ENCODE data around the gene ARL15. TPM values are rescaled to one million over a fixed set of nuclear protein-coding genes. Genes with fewer than 3 reads are reported as not detected.

Gene ARL15
- total and polyA plus RNA-seq, 2 of the 8 experiments (the other 6 are each of a cell fraction or from before 2014, with no cell fraction given) = 9.9 to 21.2 TPM

GRCh38 chr5:53969176-53969730, 341.1 kb downstream of the ARL15 start:
- no peak for FAIRE-seq
- H4K20me1 ChIP-seq (replicated peaks in 1 of 2; ENCODE audit: control insufficient read depth in 1 of 2, insufficient read depth in 2 of 2, low read length in 2 of 2) = no peaks in the 10 kb centered on the region
- H3K79me2 ChIP-seq (ENCODE audit: control insufficient read depth in 1 of 2, insufficient read depth in 2 of 2, low read length in 2 of 2) = no peaks in the 10 kb centered on the region
- no peaks in the 10 kb centered on the region for H3K23me2 ChIP-seq (ENCODE audit: low read depth, low read length)
- H4K8ac ChIP-seq (ENCODE audit: extremely low read depth, insufficient read depth, low read length) = no peak overlapping the region
- H3K23ac ChIP-seq (ENCODE audit: insufficient read length) = no peak overlapping the region
- ChIA-PET POLR2A (ENCODE audit: partially characterized antibody) (no interaction called here), CTCF (ENCODE audit: partially characterized antibody) (no interaction called here)
- no peaks in the 10 kb centered on the region for H3K9me3 ChIP-seq (ENCODE audit: insufficient read depth in 2 of 2, low read depth in 1 of 2, low read length in 1 of 2)
- H2BK15ac ChIP-seq (ENCODE audit: low read length) = no peak overlapping the region
- no peak overlapping the region for H3K14ac ChIP-seq (ENCODE audit: insufficient read length)
- no peak overlapping the region for H3K56ac ChIP-seq (replicated peaks; ENCODE audit: insufficient read length, low read depth, low read length)
- H3K27me3 ChIP-seq (replicated peaks in 1 of 4; ENCODE audit: control insufficient read depth in 3 of 4, extremely low read depth in 1 of 4, insufficient read depth in 3 of 4, low read length in 3 of 4) = no peaks in the 10 kb centered on the region
- no peaks in the 10 kb centered on the region for H3K36me3 ChIP-seq (ENCODE audit: control insufficient read depth in 2 of 4, insufficient read depth in 4 of 4, low read length in 3 of 4)
- H2BK5ac ChIP-seq (ENCODE audit: low read depth, low read length) = no peak overlapping the region
- H3K4me1 ChIP-seq (replicated peaks in 1 of 4; ENCODE audit: control insufficient read depth in 3 of 4, insufficient read depth in 4 of 4, low read length in 3 of 4) = no peaks in the 10 kb centered on the region
- H3K4ac ChIP-seq (replicated peaks; ENCODE audit: insufficient read length, low read depth, low read length) = no peak overlapping the region
- H4K91ac ChIP-seq (replicated peaks; ENCODE audit: insufficient read length, low read length) = no peak overlapping the region
- H3K4me3 ChIP-seq (ENCODE audit: extremely low read depth in 1 of 4, insufficient read depth in 2 of 4, low read depth in 3 of 4, low read length in 4 of 4) = no peak overlapping the region
- no peak overlapping the region for H2BK12ac ChIP-seq (ENCODE audit: low read depth, low read length)
- no peak overlapping the region for H2AFZ ChIP-seq (ENCODE audit: low read length)
- H3K79me1 ChIP-seq (ENCODE audit: low read depth, low read length) = no peaks in the 10 kb centered on the region
- H4K5ac ChIP-seq (ENCODE audit: insufficient read length, low read depth, low read length) = no peak overlapping the region
- no peak overlapping the region for H3K9ac ChIP-seq (replicated peaks in 1 of 4; ENCODE audit: extremely low read depth in 1 of 4, low read depth in 3 of 4, low read length in 3 of 4)
- DNase-seq (ENCODE audit: low read depth in 1 of 2, low spot score in 2 of 2) = no peak
- TF ChIP-seq JUN (IDR thresholded peaks at IDR 0.05; ENCODE audit: low read depth, low read length) (no peak), SIRT6 (IDR thresholded peaks at IDR 0.05; ENCODE audit: low read length) (no peak), GTF2F1 (IDR thresholded peaks at IDR 0.05; ENCODE audit: borderline replicate concordance, low read depth, low read length) (no peak), CBX5 (IDR thresholded peaks at IDR 0.05; ENCODE audit: low read depth, low read length) (no peak), SIN3A (conservative IDR thresholded peaks at IDR 0.05 in 1 of 2, IDR thresholded peaks at IDR 0.05 in 1 of 2; ENCODE audit: low read depth in 1 of 2, low read length in 2 of 2) (no peak), CTBP2 (IDR thresholded peaks at IDR 0.05; ENCODE audit: borderline replicate concordance, insufficient read depth, insufficient read length, low read length) (no peak), CEBPB (IDR thresholded peaks at IDR 0.05; ENCODE audit: low read depth, low read length) (no peak)
- H3K18ac ChIP-seq (ENCODE audit: extremely low read depth, low read length) = no peak overlapping the region
- H3K4me2 ChIP-seq (ENCODE audit: insufficient read depth in 1 of 2, low read depth in 2 of 2, low read length in 2 of 2) = no peak overlapping the region
- WGBS, 2 experiments (ENCODE audit: extremely low coverage in 1 of 2, insufficient coverage in 1 of 2, insufficient read length in 1 of 2, insufficient replicate concordance in 2 of 2, low coverage in 1 of 2, low lambda C conversion rate in 2 of 2, missing lambda C conversion rate in 1 of 2) = 74% methylated on average over 2 of the region's 2 CpGs; no CpG with 5 or more reads in 1 of the 2 experiments
- no peak overlapping the region for H2AK5ac ChIP-seq (ENCODE audit: low read depth, low read length)
- H2BK20ac ChIP-seq (ENCODE audit: low read length) = no peak overlapping the region
- no peak overlapping the region for H3K27ac ChIP-seq (ENCODE audit: low read depth, low read length)
- H2BK120ac ChIP-seq (replicated peaks; ENCODE audit: low read depth, low read length) = no peak overlapping the region

Measured in H1 (cell line).